ENCODE results near the gene DVL2. TPM values are rescaled to one million over a fixed set of nuclear protein-coding genes. Genes with fewer than 3 reads are reported as not detected.
A peak's percentile ranks its signal among the peaks of the same experiment; 100 is the strongest.

The DVL2 gene
- total and polyA plus RNA-seq, 2 of the 13 experiments (the other 11 are each of a cell fraction or from before 2014, with no cell fraction given) = 5.7 to 38.2 TPM

DNA sequence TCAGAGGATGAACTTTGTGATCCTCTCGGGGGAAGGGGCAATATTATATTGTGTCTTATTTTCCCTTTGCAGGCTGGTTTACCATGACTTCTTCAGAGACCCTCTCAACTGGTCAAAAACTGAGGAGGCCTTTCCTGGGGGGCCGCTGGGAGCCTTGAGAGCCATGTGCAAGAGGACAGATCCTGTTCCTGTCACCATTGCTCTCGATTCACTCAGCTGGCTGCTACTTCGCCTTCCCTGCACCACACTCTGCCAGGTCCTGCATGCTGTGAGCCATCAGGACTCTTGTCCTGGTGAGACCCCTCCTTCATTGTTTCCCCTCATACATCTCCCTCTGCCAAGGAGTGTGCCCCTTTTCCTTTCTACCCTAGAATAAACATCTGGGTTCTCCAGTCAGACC, 20.2 kb upstream of the DVL2 start (continued):
- TF ChIP-seq, protein P1, sequence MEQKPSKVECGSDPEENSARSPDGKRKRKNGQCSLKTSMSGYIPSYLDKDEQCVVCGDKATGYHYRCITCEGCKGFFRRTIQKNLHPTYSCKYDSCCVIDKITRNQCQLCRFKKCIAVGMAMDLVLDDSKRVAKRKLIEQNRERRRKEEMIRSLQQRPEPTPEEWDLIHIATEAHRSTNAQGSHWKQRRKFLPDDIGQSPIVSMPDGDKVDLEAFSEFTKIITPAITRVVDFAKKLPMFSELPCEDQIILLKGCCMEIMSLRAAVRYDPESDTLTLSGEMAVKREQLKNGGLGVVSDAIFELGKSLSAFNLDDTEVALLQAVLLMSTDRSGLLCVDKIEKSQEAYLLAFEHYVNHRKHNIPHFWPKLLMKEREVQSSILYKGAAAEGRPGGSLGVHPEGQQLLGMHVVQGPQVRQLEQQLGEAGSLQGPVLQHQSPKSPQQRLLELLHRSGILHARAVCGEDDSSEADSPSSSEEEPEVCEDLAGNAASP (CRISPR knock-in tag; IDR thresholded peaks at IDR 0.05; ENCODE audit: borderline replicate concordance) = no peak
- TF ChIP-seq, protein P2, sequence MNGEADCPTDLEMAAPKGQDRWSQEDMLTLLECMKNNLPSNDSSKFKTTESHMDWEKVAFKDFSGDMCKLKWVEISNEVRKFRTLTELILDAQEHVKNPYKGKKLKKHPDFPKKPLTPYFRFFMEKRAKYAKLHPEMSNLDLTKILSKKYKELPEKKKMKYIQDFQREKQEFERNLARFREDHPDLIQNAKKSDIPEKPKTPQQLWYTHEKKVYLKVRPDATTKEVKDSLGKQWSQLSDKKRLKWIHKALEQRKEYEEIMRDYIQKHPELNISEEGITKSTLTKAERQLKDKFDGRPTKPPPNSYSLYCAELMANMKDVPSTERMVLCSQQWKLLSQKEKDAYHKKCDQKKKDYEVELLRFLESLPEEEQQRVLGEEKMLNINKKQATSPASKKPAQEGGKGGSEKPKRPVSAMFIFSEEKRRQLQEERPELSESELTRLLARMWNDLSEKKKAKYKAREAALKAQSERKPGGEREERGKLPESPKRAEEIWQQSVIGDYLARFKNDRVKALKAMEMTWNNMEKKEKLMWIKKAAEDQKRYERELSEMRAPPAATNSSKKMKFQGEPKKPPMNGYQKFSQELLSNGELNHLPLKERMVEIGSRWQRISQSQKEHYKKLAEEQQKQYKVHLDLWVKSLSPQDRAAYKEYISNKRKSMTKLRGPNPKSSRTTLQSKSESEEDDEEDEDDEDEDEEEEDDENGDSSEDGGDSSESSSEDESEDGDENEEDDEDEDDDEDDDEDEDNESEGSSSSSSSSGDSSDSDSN (CRISPR knock-in tag; IDR thresholded peaks at IDR 0.05) = no peak

DNA sequence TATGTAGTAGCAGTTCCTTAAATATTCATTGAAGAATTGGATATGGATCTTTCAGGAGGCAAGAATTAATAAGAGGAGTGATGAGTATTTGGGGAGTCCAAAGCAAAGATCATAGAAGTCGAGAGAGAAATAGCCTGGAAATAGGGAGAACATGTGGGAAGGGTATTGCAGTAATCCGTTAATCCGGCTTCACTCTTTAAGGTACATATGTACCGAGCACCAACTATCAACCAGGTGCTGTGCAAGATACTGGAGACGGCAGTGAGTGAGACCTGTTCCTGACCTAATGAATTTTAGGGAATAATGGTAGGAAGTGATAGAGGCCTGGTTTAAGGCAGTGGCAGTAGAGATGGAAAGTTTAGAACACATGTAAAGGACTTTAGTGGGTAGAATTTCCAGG, 18.8 kb upstream of the DVL2 start:
- Histone ChIP-seq H4K20me1 (ENCODE audit: insufficient read depth, low read length) (no peaks in the 10 kb centered on the region), H3K4me3 (replicated peaks in 1 of 3; ENCODE audit: insufficient read depth in 1 of 3, low read depth in 2 of 3, low read length in 3 of 3) (peak overlapping the region; percentile 78 to 95 (median 87)), H3K4me2 (ENCODE audit: low read depth, low read length) (peak overlapping the region; percentile 91), H3K27ac (ENCODE audit: extremely low read length, insufficient read depth, low read length) (peak overlapping the region; percentile 99), H3K79me2 (ENCODE audit: insufficient read depth, low read length) (peaks cover 44% of the 10 kb centered on the region), H2AFZ (ENCODE audit: low read length) (no peak overlapping the region), H3K9ac (ENCODE audit: insufficient read depth, low read depth, low read length) (peak overlapping the region; percentile 96), H3K36me3 (replicated peaks in 1 of 2; ENCODE audit: control insufficient read depth in 1 of 2, insufficient read depth in 2 of 2, low read length in 2 of 2) (peaks cover 8 to 13% of the 10 kb centered on the region in 2 experiments; a peak in 4 of 5 replicates), H3K4me1 (ENCODE audit: insufficient read depth, low read length) (peaks cover 49% of the 10 kb centered on the region), H3K27me3 (ENCODE audit: control insufficient read depth in 1 of 2, insufficient read depth in 2 of 2, low read length in 2 of 2) (peaks cover 0 to 2% of the 10 kb centered on the region in 2 experiments; a peak in 1 of 5 replicates), H3K9me3 (ENCODE audit: low read length) (no peaks in the 10 kb centered on the region)
- ChIA-PET POLR2A (no interaction called here), CTCF (ENCODE audit: low intra/inter-chr PET ratio, low total read pairs) (interaction anchor here (1.5 kb wide), 1 partner anchor 43 kb away, joined by 4 read pairs; no protein-coding TSS in a partner anchor)
- no peak for FAIRE-seq
- BruUV-seq (replicated peaks) = no TSS peak
- intact Hi-C loops (cut with micrococcal nuclease; ENCODE audit: unreplicated experiment) (no loop called here), in situ Hi-C loops (cut with HindIII; ENCODE audit: extremely low pct_ligation_motif_present, low pct_unique_long_range_greater_than_20kb) (no loop called here)
- TF ChIP-seq, protein P3, sequence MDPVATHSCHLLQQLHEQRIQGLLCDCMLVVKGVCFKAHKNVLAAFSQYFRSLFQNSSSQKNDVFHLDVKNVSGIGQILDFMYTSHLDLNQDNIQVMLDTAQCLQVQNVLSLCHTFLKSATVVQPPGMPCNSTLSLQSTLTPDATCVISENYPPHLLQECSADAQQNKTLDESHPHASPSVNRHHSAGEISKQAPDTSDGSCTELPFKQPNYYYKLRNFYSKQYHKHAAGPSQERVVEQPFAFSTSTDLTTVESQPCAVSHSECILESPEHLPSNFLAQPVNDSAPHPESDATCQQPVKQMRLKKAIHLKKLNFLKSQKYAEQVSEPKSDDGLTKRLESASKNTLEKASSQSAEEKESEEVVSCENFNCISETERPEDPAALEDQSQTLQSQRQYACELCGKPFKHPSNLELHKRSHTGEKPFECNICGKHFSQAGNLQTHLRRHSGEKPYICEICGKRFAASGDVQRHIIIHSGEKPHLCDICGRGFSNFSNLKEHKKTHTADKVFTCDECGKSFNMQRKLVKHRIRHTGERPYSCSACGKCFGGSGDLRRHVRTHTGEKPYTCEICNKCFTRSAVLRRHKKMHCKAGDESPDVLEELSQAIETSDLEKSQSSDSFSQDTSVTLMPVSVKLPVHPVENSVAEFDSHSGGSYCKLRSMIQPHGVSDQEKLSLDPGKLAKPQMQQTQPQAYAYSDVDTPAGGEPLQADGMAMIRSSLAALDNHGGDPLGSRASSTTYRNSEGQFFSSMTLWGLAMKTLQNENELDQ (CRISPR knock-in tag; IDR thresholded peaks at IDR 0.05; ENCODE audit: borderline replicate concordance) = no peak
- TF ChIP-seq, protein P4, sequence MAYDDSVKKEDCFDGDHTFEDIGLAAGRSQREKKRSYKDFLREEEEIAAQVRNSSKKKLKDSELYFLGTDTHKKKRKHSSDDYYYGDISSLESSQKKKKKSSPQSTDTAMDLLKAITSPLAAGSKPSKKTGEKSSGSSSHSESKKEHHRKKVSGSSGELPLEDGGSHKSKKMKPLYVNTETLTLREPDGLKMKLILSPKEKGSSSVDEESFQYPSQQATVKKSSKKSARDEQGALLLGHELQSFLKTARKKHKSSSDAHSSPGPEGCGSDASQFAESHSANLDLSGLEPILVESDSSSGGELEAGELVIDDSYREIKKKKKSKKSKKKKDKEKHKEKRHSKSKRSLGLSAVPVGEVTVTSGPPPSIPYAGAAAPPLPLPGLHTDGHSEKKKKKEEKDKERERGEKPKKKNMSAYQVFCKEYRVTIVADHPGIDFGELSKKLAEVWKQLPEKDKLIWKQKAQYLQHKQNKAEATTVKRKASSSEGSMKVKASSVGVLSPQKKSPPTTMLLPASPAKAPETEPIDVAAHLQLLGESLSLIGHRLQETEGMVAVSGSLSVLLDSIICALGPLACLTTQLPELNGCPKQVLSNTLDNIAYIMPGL (CRISPR knock-in tag; IDR thresholded peaks at IDR 0.05; ENCODE audit: borderline replicate concordance in 1 of 2, low read depth in 1 of 2) = no peak
- 0 out of 2 replicates have a peak, but pooled peaks have one; percentile 5 for TF ChIP-seq GLI4 (CRISPR knock-in tag; IDR thresholded peaks at IDR 0.05; ENCODE audit: borderline replicate concordance)
- no peak for TF ChIP-seq MXD4 (CRISPR knock-in tag; IDR thresholded peaks at IDR 0.05)
- peak; percentile 51; the same call in 1 of the 2 replicates for TF ChIP-seq ZNF205 (CRISPR knock-in tag; IDR thresholded peaks at IDR 0.05)
- 0 out of 2 replicates have a peak, but pooled peaks have one; percentile 2 for TF ChIP-seq ZNF766 (CRISPR knock-in tag; IDR thresholded peaks at IDR 0.05; ENCODE audit: borderline replicate concordance)
- no peak for TF ChIP-seq RFXANK (CRISPR knock-in tag; IDR thresholded peaks at IDR 0.05)
- no peak for ATAC-seq
- 41% methylated on average over 5 of the region's 5 CpGs for WGBS (ENCODE audit: low lambda C conversion rate)
- no peak for DNase-seq (ENCODE audit: low spot score)

All from HepG2 (cell line).